Fibroblast of the aortic adventitia (primary cell): ENCODE data around the gene SNX6. TPM values are rescaled to one million over a fixed set of nuclear protein-coding genes. Genes with fewer than 3 reads are reported as not detected.
"Not testable (repeated sequence)": the region's sequence is repeated elsewhere in the genome, so short reads cannot be mapped to it uniquely, and the experiment has no call there.

ENCODE experiments used
- DNase-seq: peaks from one replicate; pipeline ENCODE4 v3.0.0-alpha.2; 2010; ENCODE audit warnings: low read depth
- H3K4me3 ChIP-seq: 2 replicates; pipeline ENCODE4 v1.5.1; 2011; ENCODE audit warnings: low read depth, mild to moderate bottlenecking, control low read depth, low read length, moderate library complexity
- CTCF ChIP-seq: IDR thresholded peaks from 2 replicates; pipeline ENCODE4 v1.5.1; 2011; ENCODE audit warnings: mild to moderate bottlenecking, low read length, control low read depth, inconsistent platforms; ENCODE audit not compliant: insufficient read depth
- small RNA-seq: library from RNA; depleted of rRNA; stranded (forward); fragments of <200 nt; gene quantifications from one replicate; pipeline ENCODE3, GENCODE V24; 2012
- total RNA-seq: library from RNA; depleted of rRNA; stranded (reverse); fragments of >200 nt; gene quantifications from 2 replicates; pipeline ENCODE4 v1.2.3, GENCODE V29; 2012; ENCODE audit warnings: low replicate concordance

The SNX6 gene
- total RNA-seq, 1 donor: 258 TPM

DNA sequence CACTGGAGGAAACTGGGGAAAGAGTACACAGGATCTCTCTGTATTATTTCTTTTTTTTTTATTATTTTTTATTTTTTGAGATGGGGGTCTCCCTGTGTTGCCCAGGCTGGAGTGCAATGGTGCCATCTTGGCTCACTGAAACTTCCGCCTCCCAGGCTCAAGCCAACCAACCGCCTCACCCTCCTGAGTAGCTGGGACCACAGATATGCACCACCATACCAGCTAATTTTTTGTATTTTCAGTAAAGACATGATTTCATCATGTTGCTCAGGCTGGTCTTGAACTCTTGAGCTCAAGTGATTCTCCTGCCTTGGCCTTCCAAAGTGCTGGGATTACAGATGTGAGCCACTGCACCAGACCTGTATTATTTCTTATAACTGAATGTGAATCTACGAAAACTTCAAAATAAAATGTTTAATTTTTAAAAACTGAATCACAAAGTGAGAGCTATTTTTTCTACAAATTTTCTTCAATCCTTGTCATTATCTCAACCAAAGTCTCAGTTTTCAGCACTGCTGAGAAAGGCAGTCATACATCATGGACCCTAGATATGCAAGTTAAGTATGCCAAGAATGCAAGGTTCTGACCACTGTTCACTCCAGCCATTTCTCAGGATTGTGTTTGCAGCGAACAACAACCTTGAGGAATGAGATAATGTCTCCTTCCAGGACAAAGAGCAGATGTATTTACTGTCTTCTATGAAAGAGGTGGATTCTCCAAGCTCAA is 92.8 kb downstream of the SNX6 start:
- DNase-seq: peak; percentile 69
- H3K4me3 ChIP-seq: peak overlapping the region; percentile 40
- TF ChIP-seq CTCF: no peak

DNA sequence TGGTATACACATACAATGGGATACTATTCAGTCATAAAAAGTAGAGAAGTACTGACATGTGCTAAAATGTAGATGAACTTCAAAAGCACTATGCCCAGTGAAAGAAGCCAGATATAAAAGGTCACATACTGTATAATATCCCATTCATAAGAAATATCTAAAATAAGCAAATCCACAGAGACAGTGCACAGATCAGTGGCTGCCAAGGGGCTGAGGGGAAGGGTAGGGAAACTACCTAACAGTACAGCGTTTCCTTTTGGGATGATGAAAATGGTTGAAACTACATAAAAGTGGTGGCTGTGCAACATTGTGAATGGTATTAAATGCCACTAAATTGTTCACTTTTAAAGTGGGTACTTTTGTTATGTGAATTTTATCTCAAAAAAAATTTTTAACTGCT is 102.4 kb downstream of the SNX6 start:
- no peak overlapping the region for H3K4me3 ChIP-seq
- no peak for DNase-seq
- no peak for TF ChIP-seq CTCF

DNA sequence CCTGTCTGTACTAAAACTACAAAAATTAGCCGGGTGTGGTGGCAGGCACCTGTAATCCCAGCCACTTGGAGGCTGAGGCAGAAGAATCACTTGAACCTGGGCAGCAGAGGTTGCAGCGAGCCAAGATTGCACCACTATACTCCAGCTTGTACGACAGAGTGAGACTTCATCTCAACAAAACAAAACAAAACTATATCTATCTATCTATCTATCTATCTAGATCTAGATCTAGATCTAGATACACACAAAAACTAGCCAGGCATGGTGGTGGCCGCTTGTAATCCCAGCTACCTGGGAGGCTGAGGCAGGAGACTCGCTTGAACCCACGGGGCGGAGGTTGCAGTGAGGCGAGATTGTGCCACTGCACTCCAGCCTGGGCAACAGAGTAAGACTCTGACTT is 105.7 kb downstream of the SNX6 start:
- not testable (repeated sequence) for H3K4me3 ChIP-seq, DNase-seq

- no peak overlapping the region for H3K4me3 ChIP-seq
These were observed 107.5 kb downstream of the SNX6 start for GRCh38 chr14:34522496-34522895.

GRCh38 chr14:34521071-34521470 is 108.9 kb downstream of the SNX6 start:
- DNase-seq, H3K4me3 ChIP-seq: not testable (repeated sequence)

More at GRCh38 chr14:34522496-34522895, 107.5 kb downstream of the SNX6 start:
- no peak for TF ChIP-seq CTCF
- DNase-seq: no peak

DNA sequence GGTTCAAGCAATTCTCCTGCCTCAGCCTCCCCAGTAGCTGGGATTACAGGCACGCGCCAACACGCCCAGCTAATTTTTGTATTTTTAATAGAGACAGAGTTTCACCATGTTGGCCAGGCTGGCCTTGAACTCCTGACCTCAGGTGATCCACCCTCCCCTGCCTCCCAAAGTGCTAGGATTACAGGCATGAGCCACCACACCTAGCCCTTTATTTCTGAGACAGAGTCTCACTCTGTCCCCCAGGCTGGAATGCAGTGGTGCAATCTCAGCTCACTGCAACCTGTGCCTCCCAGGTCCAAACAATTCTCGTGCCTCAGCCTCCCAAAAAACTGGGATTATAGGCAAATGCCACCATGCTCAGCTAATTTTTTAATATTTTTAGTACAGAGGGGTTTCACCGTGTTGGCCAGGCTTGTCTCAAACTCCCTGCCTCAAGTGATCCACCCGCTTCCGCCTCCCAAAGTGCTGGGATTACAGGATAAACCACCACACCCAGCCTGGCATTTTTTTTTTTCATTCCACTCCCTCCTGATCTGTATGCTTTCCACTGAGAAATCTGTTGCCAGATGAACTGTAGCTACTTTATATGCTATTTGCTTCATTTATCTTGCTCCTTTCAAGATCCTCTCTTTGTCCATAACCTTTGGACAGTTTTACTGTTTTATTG is 109.5 kb downstream of the SNX6 start:
- DNase-seq, H3K4me3 ChIP-seq: not testable (repeated sequence)

Small RNA genes within 50 kb of the gene (small RNA-seq; reads per million reads assigned to genes)
- gene RNU1-27P: not detected
- gene RNU1-28P: not detected
- gene RNU6-1261P: not detected

Other genes with a start within 250 kb of the SNX6 start
- gene SPTSSA, start 167.9 kb downstream of the SNX6 start, total RNA-seq: 5.1 and 21.1 TPM in 2 replicates
- gene EAPP, start 90.4 kb downstream of the SNX6 start, total RNA-seq: 53.6 and 56.1 TPM in 2 replicates
- 107 and 266 TPM in 2 replicates for gene CFL2, start 84.4 kb upstream of the SNX6 start, total RNA-seq
- gene BAZ1A, start 245.2 kb upstream of the SNX6 start, total RNA-seq: 21.7 and 32.4 TPM in 2 replicates